ENCODE data around the gene COMT.
"Not testable (repeated sequence)": the region's sequence is repeated elsewhere in the genome, so short reads cannot be mapped to it uniquely, and the experiment has no call there.

Gene COMT

DNA sequence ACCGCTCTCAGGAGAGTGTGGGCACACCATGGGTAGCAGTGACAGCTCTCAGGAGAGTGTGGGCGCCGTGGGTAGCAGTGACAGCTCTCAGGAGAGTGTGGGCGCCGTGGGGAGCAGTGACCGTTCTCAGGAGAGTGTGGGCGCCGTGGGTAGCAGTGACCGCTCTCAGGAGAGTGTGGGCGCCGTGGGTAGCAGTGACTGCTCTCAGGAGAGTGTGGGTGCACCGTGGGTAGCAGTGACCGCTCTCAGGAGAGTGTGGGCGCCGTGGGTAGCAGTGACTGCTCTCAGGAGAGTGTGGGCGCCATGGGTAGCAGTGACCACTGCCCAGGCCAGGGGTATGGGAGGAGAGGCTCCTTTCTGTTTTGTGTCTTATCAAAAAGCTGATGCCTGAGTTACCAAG lies 33.7 kb upstream of the COMT start:
- DNase-seq (ENCODE audit: low read depth in 2 of 2), result not testable (repeated sequence)

DNA sequence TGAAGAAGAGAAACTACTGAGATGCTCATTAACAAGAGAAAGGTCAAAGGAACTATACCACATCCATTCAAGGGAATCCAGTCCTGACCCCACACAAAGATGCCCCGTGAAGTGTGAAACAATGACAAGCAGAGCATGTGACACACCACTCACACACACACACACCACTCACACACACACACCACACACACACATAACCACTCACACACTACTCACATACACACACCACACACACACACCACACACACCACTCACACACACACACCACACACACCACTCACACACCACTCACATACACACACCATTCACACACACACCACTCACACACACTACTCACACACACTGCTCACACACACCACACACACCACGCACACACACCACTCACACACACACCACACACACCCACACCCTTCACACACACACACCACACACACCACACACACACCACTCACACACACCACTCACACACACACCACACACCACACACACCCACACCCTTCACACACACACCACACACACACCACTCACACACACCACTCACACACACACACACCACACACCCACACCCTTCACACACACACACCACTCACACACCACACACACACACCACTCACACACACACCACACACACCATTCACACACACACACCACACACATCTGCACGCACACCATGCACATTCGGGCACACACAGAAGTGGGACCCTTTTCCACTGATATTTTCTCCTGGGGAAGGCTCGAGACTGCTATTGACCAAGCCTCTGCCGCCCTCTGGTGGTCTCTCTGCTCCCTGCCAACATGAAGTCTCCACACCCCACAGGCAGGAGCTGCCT lies 32.0 kb upstream of the COMT start:
- peak; percentile 48 to 57 for DNase-seq (ENCODE audit: low read depth in 2 of 2)

DNA sequence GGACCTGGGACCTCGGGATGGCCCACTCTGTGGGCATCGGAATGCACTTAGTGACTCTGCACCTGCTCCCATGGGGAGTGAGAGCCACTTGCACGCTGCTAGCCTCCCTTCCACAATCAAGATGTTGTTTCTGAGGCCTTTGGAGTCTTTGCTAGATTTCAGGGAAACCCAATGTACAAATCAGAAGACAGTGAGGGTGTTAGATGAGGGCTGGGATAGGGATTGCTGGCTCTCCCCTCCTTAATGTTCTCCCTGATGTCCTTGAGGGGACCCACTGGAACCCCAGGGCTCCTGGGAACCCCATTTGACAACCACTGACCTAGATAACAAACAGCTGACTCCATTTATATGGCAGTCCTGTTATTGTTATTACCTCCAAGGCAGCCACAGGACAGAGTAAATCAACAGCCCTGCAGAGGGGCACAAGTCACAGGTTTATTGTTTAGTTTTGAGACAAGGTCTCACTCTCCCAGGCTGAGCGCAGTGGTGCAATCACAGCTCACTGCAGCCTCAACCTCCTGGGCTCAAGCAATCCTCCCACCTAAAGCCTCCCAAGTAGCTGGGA lies 31.3 kb upstream of the COMT start:
- DNase-seq (ENCODE audit: low read depth in 2 of 2), result no peak

DNA sequence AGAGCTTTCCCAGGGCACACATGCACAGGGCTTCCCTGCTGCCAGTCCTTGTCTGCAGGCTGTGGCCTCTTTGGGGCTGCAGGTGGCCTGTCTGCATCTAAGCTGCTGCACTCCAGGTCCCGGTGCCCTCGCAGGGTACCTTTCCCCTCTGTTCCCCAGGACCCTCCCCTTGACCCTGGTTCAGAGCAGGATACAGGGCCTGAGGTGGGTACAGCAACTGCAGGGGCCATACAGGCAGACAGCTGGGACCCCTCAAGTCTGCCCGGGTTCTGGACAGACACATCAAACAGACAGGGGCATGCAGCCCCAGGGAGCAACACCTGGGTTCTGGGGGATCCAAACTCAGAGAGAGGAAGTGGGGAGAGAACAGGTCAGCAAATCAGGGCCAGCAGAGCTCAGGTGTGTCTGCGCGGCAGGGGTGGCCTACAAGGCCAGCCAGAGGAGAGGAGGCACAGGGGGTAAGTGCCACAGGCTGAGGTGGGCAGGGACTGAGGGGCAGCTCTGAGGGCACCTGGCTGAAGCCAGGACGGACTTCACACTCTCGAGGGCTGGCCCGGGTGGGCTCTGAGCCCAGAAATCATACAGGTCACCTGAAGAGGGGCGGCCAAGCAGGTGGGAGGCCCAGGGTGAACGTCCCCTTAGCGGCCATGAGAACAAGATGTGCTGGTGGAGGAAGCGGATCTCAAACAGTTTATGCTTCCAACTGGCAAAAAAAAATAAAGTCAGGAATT lies 29.9 kb upstream of the COMT start:
- no peak for DNase-seq (ENCODE audit: low read depth in 2 of 2)

- DNase-seq (ENCODE audit: low read depth in 2 of 2), result no peak
Measured at GRCh38 chr22:19912271-19912999, 29.1 kb upstream of the COMT start.

GRCh38 chr22:19913337-19913936 lies 28.1 kb upstream of the COMT start:
- DNase-seq (ENCODE audit: low read depth in 2 of 2), result no peak

DNA sequence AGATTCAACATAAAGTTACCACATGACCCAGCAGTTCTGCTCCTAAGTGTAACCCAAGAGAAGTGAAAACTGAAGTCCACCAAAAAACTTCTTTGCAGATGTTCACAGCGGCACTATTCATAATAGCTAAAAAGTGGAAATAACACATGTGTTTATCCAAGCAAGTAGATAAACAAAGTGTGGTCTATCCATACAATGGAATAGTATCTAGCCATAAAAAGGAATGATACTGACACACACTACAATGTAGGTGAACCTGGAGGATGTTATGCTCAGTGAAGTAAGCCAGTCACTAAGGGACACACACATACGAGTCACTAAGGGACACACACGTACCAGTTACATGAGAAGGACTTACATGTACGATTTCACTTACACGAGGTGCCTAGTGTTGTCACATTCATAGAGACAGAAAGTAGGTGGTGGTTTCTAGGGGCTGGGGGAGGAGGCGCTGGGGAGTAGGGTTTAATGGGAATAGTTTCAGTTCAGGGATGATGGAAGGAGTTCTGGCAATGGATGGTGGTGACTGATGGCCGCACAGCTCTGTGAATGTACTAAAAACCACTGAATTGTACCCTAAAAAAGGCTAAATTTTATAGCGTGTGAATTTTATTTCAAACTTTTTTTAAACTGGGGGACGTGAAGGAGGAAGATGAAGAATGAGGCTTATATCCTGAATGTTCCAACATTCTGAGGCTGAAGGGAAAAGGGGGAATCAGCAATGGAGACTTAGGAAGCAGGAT lies 27.2 kb upstream of the COMT start:
- no peak for DNase-seq (ENCODE audit: low read depth in 2 of 2)

DNA sequence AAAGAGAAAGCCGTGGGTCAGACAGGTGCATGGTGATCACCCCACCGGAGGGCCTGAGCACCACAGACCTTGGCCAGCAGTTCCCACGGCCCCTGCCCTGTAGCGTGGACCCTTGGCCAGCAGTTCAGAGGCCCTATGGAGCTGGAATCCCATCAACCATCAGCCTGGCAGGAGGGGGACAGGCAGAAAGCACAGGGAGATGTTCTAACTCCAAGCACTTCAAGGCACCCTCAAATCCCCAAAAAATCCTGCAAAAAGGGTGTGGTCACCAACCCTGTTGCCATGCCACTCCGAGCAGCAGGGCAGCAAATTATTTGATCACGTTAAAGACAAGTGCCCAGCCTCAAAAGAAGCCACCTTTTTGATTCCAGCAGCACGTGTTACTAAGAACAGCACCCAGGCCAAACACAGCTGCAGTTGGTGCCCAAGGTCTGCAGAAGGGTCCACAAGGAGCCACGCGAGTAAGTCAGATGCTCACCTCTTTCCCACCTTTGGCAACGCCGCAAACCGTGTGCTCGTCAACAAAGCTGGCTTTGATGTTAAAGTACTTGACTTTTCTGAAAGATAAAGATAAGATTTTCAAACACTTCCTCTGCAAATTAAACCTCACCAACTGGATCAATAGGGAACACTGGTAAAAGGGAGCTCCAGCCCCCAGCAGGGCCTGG lies 26.2 kb upstream of the COMT start:
- DNase-seq (ENCODE audit: low read depth in 2 of 2), result no peak

GRCh38 chr22:19916006-19916405 lies 25.6 kb upstream of the COMT start:
- no peak for DNase-seq (ENCODE audit: low read depth in 2 of 2)

- DNase-seq (ENCODE audit: low read depth in 2 of 2), result no peak
Measured at GRCh38 chr22:19916941-19917340, 24.6 kb upstream of the COMT start.

GRCh38 chr22:19917389-19918138 lies 24.0 kb upstream of the COMT start:
- no peak for DNase-seq (ENCODE audit: low read depth in 2 of 2)

- DNase-seq (ENCODE audit: low read depth in 2 of 2), result no peak
Measured at GRCh38 chr22:19918332-19919106, 23.1 kb upstream of the COMT start.

DNA sequence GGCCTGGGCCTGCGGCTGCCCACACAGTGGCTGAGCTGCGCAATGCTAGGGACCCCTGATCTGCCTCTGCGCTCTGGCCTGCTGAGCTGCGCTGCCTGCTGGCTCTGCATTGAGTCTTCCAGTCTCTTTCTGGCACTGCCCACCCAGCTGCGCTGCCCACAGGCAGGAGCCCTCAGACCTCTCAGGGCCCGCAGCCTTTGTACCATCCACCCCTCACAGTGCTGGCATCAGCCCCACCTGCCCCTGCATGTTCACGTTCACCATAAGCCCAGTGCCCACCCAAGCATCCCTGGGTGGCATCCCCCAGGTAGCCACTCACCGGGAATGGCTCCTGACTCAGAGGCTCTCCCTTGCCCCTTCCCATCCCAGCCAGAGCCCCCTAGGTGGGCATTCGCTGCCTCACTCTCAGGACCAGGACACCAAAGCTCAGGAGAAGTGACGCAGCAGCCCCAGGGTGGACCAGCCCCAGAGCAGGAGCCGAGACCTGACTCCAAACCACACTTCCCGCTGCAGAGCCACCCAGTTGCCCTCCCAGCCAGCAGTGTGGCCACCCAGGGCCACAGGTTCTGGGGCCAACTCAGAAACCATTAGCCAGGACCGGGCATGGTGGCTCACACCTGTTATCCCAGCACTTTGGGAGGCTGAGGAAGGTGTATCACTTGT lies 21.7 kb upstream of the COMT start:
- no peak for DNase-seq (ENCODE audit: low read depth in 2 of 2)

DNA sequence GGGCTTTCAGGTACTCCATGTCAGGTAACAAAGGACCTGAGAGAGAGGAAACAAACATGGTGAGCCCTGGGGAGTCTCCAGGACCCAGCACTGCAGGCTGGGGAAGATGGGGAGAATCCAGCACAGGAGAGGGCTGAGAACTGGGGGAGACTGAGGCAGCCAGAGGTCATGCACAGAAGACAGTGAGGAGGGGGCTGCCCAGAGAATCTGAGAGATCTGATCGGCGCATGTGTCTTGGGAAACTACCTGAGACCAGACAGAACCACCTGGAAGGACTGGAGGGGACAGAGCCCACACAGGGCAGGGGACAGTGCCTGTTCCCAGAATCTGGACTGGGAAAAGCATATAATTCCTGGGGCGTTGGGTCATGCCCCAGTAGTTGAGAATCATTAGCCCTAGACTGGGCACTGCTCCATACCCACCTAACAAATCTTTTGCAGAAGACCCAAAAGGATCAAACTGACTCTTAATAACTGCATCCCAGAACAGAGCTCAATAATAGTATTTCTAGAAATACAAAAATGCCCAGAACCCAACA lies 20.0 kb upstream of the COMT start:
- no peak for DNase-seq (ENCODE audit: low read depth in 2 of 2)

- no peak for DNase-seq (ENCODE audit: low read depth in 2 of 2)
Measured at GRCh38 chr22:19923914-19924513, 17.6 kb upstream of the COMT start.

DNA sequence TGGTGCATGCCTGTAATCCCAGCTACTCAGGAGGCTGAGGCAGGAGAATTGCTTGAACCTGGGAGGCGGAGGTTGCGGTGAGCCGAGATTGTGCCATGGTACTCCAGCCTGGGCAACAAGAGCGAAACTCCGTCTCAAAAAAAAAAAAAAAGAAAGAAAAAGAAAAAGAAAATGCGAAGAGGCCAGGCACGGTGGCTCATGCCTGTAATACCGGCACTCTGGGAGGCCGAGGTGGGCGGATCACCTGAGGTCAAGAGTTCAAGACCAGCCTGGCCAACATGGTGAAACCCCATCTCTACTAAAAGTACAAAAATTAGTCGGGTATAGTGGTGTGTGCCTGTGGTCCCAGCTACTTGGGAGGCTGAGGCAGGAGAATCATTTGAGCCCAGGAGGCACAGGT lies 15.5 kb upstream of the COMT start:
- not testable (repeated sequence) for DNase-seq (ENCODE audit: low read depth in 2 of 2)

GRCh38 chr22:19927696-19928095 lies 13.9 kb upstream of the COMT start:
- DNase-seq (ENCODE audit: low read depth in 2 of 2), result no peak

- DNase-seq (ENCODE audit: low read depth in 2 of 2), result no peak
Measured at GRCh38 chr22:19928207-19928606, 13.4 kb upstream of the COMT start.
